ENCODE measurements around the gene CCDC81.

Gene CCDC81

GRCh38 chr11:86464509-86465221 is 90.0 kb downstream of the CCDC81 start:
- no peak for DNase-seq (ENCODE audit: low read depth, low spot score)

GRCh38 chr11:86468169-86468568 is 93.5 kb downstream of the CCDC81 start:
- no peak for DNase-seq (ENCODE audit: low read depth, low spot score)

DNA sequence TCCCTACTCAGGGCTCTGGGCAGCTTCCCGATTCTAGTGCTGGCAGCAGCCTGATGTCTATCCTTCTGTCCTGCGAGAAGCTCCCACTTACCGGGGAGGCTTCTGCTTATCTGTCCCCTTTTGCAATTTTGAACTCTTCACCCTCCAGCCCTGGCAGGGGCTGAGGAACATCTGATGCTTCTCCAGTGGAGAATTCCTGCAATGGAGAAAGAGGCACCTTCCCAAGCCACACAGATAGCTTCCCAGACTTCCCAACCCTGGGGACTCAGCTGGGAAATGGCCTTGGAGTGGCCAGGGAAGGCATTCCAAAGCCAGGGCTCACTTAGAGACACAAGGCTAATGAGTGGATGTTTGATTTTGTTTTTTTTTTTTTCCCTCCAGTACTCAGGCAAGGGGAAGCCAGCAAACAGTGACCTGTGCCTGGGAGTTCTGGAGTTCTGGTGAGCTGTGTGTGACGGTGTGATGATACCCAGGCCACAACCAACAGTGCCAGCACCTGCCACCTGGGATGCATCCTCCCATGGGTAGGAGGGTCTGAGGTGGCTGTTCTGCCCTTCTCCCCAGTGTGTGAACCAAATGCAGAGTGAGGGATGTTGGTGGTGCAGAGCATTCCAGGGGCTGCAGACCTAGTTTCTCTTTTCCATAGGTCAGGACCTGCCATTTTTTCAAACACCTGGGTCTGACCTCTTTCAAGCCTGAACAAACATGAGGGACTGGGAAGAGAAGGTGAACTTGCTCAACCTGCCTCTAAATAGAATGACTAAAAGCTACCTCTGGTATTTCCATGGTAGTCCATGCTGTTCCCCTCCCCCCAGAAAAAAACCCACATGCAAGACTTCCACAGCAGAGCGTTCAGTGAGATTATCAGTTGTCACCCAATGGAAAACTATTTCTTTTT is 95.1 kb downstream of the CCDC81 start:
- DNase-seq (ENCODE audit: low read depth, low spot score) = no peak
